ENCODE results near the gene ANKRD33B. TPM values are rescaled to one million over a fixed set of nuclear protein-coding genes. Genes with fewer than 3 reads are reported as not detected.

ANKRD33B gene
- total and polyA plus RNA-seq, 5 experiments from 2014 or later: 0.06 to 1.2 (median 1.1) TPM; not detected in 2

DNA sequence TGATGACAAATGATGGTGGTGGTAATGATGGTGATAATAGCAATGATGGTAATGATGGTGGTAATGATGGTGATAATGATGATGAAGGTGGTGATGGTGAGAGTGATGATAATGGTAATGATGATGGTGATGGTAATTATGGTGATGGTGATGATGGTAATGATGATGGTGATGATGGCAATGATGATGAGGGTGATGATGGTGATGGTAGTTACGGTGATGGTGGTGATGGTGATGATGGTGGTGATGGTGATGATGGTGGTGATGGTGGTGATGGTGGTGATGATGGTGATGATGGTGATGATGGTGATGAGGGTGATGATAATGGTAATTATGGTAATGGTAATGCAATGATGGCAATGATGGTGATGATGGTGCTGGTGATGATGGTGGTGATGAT lies 106.1 kb downstream of the ANKRD33B start:
- ATAC-seq (no peak), DNase-seq (no peak)
- Mint-ChIP-seq H3K36me3 (no peaks in the 10 kb centered on the region), H3K27ac (no peak overlapping the region), H3K4me1 (peaks cover 0 to 3% (median 0%) of the 10 kb centered on the region in 4 donors), H3K9me3 (no peaks in the 10 kb centered on the region), H3K4me3 (no peak overlapping the region), H3K27me3 (no peaks in the 10 kb centered on the region)
- POLR2A ChIA-PET: no interaction called here

DNA sequence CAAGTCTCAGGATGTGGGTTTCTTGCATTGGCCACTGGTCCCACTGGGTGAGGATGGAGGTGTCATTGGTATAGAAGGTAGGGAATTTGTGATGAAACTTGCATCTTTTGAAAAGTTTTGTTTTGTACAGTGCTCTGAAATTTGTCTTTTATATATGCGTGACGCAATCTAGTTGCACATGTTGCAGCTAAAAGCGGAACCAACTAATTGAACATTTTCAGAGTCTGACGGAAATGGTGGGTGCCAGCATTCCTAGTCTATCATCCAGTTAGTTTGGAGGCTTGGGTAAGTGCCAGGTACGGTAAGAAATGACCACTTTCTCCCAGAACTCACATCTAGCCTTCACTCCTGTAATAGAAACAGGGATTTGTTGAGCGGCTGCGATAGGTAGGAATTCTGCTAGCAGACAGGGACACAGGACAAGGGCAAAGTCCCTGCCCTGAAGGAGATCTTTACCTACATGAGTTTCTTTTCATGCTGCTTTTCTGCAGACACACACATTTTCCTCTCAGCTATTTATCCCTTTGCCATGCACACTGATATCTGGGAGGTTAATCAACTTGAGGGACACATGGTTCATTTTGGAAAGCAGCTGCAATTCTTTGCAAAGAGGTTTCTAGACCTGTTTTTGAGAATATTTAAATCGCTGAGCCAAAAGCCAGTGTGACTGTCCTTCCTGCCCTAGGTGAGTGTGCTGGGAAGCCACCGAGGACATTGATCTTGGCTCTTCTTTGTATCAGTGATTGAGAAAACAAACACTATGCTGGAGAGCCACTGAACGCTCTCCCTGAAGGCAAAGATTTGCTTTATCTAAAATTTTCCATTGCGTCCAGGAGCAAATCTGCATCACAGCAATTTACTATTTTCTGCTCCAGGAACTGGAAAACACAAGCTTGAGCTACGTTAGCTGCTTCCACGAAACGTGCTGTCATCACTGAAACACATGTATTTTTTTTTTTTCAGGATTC lies 107.5 kb downstream of the ANKRD33B start:
- no peak overlapping the region for H3K4me3 Mint-ChIP-seq
- H3K9me3 Mint-ChIP-seq: peaks cover 0 to 9% (median 1%) of the 10 kb centered on the region in 9 donors
- no peak for ATAC-seq
- peaks cover 0 to 3% (median 0%) of the 10 kb centered on the region in 4 donors for H3K4me1 Mint-ChIP-seq
- no peaks in the 10 kb centered on the region for H3K27me3 Mint-ChIP-seq
- no peaks in the 10 kb centered on the region for H3K36me3 Mint-ChIP-seq
- POLR2A ChIA-PET: no interaction called here
- DNase-seq: no peak
- peak overlapping the region in 1 of 10 donors; percentile 31 for H3K27ac Mint-ChIP-seq

DNA sequence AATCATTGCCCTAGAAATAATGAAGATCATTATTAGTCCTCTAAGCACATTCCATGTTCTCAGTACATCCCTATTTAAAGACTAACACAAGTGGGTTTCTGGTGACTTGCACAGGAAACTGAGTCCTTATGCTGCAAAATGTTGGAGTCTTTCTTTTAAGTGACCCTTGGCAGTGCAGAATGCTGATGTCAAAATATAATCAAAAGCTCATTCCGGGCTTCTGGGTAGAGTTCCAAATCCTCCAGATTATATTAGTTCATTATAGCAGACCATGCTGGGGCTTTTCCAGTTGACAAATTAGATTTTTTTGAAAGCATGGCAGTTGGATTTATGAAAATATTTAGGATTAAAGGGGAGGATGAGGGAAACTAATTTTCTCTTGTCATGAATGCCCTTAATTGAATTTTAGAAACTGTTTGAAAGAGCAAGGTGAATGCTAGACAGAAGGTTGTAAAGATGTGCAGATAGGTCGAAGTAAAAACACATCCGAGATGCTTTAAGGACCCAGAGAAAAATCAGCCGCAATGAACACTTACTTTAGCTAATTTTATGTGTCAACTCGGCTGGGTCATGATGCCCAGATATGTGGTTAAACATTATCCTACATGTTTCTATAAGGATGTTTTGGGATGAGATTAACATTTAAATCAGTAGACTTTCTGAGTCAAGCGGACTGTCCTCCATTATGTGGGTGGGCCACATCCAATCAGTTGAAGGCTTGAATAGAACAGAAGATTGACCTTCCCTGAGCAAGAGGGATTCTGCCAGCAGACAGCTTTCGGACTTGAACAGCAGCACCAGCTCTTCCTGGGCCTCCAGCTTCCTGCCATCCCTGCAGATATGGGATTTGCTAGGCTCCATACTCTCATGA lies 108.5 kb downstream of the ANKRD33B start:
- POLR2A ChIA-PET: no interaction called here
- Mint-ChIP-seq H3K27me3 (no peaks in the 10 kb centered on the region), H3K27ac (no peak overlapping the region), H3K4me3 (no peak overlapping the region), H3K4me1 (peaks cover 0 to 3% (median 0%) of the 10 kb centered on the region in 4 donors), H3K9me3 (peaks cover 0 to 20% (median 6%) of the 10 kb centered on the region in 9 donors), H3K36me3 (peaks cover 3 to 8% (median 6%) of the 10 kb centered on the region in 3 donors)
- DNase-seq (no peak), ATAC-seq (no peak)

DNA sequence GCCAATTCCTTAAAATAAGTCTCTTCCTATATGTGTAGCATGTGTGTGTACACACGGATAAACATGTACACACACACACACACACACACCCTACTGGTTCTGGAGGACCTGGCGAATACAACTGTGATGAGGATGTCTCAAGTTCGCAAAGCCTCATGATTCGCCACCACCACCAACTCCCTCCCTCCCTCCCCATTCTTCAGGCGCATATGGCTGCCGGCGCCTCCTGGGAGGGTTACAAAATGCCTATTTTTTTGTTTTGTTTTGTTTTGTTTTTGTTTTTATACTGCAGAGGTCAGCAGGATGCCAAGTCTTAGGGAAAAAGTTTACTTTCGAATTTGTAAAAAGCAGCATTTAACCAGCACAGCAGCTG lies 109.1 kb downstream of the ANKRD33B start:
- no peak for ATAC-seq
- peaks cover 0 to 3% (median 0%) of the 10 kb centered on the region in 4 donors for H3K4me1 Mint-ChIP-seq
- H3K36me3 Mint-ChIP-seq: peaks cover 9 to 14% (median 12%) of the 10 kb centered on the region in 3 donors
- H3K9me3 Mint-ChIP-seq: peaks cover 0 to 26% (median 8%) of the 10 kb centered on the region in 9 donors
- no peak overlapping the region for H3K4me3 Mint-ChIP-seq
- no peak overlapping the region for H3K27ac Mint-ChIP-seq
- H3K27me3 Mint-ChIP-seq: no peaks in the 10 kb centered on the region
- POLR2A ChIA-PET: no interaction called here
- no peak for DNase-seq

DNA sequence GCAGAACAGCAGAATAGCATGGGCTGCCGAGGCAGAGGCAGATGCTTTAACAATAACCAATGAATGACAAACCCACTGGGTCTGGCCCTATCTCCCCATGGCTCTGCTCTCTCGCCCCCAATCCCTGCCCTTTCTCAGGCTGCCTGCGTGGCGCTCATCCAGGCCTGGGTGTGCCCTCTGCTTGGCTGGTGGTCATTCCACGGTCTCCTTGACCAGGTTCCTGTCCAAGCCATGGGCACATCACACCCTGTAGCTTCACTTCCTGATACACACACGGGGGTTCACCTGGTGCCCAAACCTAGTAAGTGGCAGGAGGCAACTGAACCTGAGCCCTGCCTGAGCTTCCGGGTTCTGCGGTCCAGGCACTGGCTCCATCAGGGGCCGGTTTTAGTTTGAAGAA lies 109.5 kb downstream of the ANKRD33B start:
- peaks cover 0 to 3% (median 0%) of the 10 kb centered on the region in 4 donors for H3K4me1 Mint-ChIP-seq
- H3K27ac Mint-ChIP-seq: no peak overlapping the region
- peaks cover 13 to 16% (median 16%) of the 10 kb centered on the region in 3 donors for H3K36me3 Mint-ChIP-seq
- no peak overlapping the region for H3K4me3 Mint-ChIP-seq
- ATAC-seq (no peak), DNase-seq (no peak)
- H3K9me3 Mint-ChIP-seq: peaks cover 0 to 26% (median 8%) of the 10 kb centered on the region in 9 donors
- no peaks in the 10 kb centered on the region for H3K27me3 Mint-ChIP-seq
- POLR2A ChIA-PET: no interaction called here

DNA sequence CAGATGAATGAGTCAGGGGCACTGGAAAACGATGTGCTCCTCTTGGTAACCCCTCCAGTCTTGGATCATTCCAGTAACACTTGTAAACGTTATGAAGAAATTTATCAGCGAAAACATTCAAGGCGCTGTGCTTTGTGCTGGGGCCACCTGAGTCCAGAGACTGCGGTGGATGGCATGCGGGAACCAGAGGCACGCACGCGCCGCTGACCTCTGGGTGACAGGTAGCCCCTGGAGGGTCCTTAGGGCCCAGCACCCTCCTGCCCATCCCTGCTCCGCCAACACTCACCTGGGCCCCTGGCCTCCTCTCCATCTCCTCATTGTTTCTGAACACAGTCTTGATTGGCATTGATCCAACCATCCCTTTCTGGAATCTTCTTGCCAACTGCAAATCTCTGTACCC lies 110.2 kb downstream of the ANKRD33B start:
- Mint-ChIP-seq H3K27me3 (no peaks in the 10 kb centered on the region), H3K4me1 (peaks cover 0 to 3% (median 0%) of the 10 kb centered on the region in 4 donors), H3K4me3 (no peak overlapping the region), H3K9me3 (peaks cover 0 to 26% (median 8%) of the 10 kb centered on the region in 9 donors), H3K36me3 (peaks cover 16 to 21% (median 20%) of the 10 kb centered on the region in 3 donors), H3K27ac (no peak overlapping the region)
- no peak for DNase-seq
- no peak for ATAC-seq
- POLR2A ChIA-PET: no interaction called here

DNA sequence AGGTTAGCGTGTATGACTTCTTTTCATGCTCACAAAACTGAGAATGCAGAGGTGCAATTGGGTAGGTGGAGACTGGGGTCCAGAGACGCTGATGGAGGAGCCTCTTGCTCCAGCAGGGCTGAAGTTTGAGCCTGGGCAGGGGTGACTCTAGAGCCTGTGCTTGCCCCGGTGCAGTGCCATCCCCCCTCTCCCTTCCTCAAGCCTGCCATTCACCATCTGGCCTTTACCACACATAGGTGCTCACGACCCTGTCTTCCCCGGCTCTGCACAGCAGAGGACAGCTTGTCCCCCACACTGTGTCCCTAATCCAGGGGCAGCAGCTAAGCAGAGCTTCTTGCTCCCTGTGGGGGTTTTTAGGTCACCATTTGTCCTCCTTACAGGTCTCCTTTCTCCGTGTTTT lies 110.7 kb downstream of the ANKRD33B start:
- ATAC-seq (no peak), DNase-seq (no peak)
- H3K9me3 Mint-ChIP-seq: peaks cover 0 to 26% (median 8%) of the 10 kb centered on the region in 9 donors
- H3K4me1 Mint-ChIP-seq: peaks cover 0 to 3% (median 0%) of the 10 kb centered on the region in 4 donors
- no peaks in the 10 kb centered on the region for H3K27me3 Mint-ChIP-seq
- POLR2A ChIA-PET: no interaction called here
- peak overlapping the region in 1 of 10 donors; percentile 43 for H3K27ac Mint-ChIP-seq
- peaks cover 16 to 26% (median 24%) of the 10 kb centered on the region in 3 donors for H3K36me3 Mint-ChIP-seq
- no peak overlapping the region for H3K4me3 Mint-ChIP-seq

DNA sequence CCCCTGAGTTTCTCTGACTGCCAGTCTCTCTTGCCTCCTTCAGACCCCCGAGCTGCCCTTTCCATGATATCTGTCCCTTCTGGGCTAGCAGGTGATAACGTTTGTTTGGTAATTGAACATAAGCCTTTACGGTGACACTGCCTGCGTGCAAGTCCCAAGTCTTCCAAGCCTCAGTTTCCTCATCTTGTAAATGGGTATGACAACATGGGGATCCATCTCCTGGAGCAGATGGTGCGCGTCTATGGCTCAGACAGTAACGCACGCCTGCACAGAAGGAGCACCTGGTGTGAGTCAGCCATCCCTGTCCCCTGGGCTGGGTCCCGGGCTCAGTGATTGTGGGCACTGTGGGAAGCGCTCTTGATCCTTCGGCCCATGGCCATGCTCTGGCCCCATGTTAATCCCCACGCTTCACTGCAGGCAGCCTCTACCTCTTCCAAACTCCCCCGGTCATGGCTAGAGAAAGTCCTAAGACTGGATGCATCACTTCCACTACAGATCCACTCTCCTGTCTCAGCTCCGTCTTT lies 111.4 kb downstream of the ANKRD33B start:
- ATAC-seq (no peak), DNase-seq (no peak)
- peaks cover 0 to 3% (median 0%) of the 10 kb centered on the region in 4 donors for H3K4me1 Mint-ChIP-seq
- POLR2A ChIA-PET: no interaction called here
- no peaks in the 10 kb centered on the region for H3K27me3 Mint-ChIP-seq
- H3K4me3 Mint-ChIP-seq: no peak overlapping the region
- peaks cover 16 to 32% (median 31%) of the 10 kb centered on the region in 3 donors for H3K36me3 Mint-ChIP-seq
- peak overlapping the region in 1 of 10 donors; percentile 43 for H3K27ac Mint-ChIP-seq
- peaks cover 0 to 26% (median 8%) of the 10 kb centered on the region in 9 donors for H3K9me3 Mint-ChIP-seq

DNA sequence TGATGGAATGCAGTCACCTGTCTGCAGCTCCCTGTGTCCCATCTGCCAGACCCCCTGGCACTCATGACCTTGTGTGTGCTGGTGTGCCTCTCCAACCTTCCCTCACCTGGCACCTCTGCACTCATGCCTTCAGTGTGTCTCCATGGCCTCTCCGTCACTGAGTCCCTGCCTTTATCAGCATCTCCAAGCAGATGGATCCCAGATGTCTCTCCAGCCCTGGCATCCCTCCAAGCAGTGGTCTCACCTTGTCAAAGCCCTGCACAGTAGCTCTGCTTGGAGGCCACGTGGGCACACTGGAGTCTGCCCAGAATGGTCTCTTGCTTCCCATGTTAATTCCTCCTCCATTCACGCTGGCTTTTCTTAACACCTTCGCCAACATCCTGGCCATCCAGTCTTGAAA lies 112.4 kb downstream of the ANKRD33B start:
- peak overlapping the region in 1 of 10 donors; percentile 3 for H3K27ac Mint-ChIP-seq
- ATAC-seq: no peak
- peaks cover 0 to 2% (median 0%) of the 10 kb centered on the region in 4 donors for H3K4me1 Mint-ChIP-seq
- peaks cover 16 to 40% (median 40%) of the 10 kb centered on the region in 3 donors for H3K36me3 Mint-ChIP-seq
- POLR2A ChIA-PET: no interaction called here
- no peak overlapping the region for H3K4me3 Mint-ChIP-seq
- H3K9me3 Mint-ChIP-seq: peaks cover 0 to 26% (median 8%) of the 10 kb centered on the region in 9 donors
- no peaks in the 10 kb centered on the region for H3K27me3 Mint-ChIP-seq
- no peak for DNase-seq

DNA sequence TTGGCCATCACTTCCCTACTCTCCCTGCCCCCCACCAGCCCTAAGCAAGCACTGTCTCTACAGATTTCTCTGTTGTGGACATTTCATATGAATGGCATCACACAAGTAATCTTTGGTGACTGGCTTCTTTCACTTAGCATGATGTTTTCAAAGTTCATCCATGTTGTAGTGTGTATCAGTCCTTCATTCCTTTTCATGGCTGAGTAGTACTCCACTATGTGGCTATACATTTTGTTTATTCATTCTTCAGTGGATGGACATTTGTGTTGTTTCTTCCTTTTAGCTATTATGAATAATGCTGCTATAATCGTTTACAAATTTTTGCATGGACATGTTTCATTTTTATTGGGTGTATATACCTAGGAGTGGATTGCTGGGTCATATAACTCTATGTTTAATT lies 113.1 kb downstream of the ANKRD33B start:
- no peak for DNase-seq
- H3K27me3 Mint-ChIP-seq: no peaks in the 10 kb centered on the region
- no peak overlapping the region for H3K27ac Mint-ChIP-seq
- POLR2A ChIA-PET: no interaction called here
- H3K4me3 Mint-ChIP-seq: no peak overlapping the region
- no peak for ATAC-seq
- H3K4me1 Mint-ChIP-seq: no peaks in the 10 kb centered on the region
- H3K9me3 Mint-ChIP-seq: peaks cover 0 to 26% (median 8%) of the 10 kb centered on the region in 9 donors
- peaks cover 16 to 40% (median 40%) of the 10 kb centered on the region in 3 donors for H3K36me3 Mint-ChIP-seq

DNA sequence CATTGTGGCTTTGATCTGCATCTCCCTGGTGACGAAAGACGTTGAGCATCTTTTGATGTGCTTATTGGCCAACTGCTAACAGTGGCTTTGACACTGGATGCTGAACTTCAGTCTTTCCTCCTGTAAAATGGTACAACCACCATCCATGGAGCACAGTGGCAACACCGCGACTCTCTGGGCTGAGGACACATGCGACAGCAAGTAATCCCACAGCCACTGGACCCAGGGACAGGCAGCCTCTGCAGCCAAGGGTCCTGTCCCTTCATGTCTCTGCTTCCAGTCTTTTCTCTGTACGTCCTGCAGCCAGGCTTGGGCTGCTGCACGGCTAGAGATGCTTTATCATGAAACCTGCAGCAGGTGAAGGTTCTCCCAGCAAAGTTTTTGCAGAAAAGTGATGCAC lies 113.7 kb downstream of the ANKRD33B start:
- peaks cover 16 to 44% (median 43%) of the 10 kb centered on the region in 3 donors for H3K36me3 Mint-ChIP-seq

DNA sequence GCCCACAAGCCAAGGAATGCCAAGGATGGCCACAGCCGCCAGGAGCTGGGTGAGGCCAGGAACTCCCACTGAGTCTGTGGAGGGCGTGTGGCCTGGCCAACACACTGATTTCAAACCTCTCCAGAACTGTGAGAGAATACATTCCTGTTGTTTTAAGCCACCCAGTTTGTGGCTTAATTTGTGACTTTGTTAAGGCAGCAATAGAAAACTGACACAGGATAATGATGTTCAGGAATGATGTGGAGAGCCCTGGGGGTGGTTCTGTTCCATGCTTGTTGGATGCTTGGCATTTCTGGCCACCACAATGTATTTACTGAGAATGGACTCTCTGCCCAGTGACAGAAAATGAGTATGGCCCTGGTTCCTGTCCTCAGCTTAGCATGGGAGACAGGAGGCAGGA lies 114.4 kb downstream of the ANKRD33B start:
- Mint-ChIP-seq H3K36me3 (peaks cover 16 to 50% (median 50%) of the 10 kb centered on the region in 3 donors), H3K27me3 (no peaks in the 10 kb centered on the region), H3K27ac (no peak overlapping the region), H3K4me3 (no peak overlapping the region), H3K4me1 (no peaks in the 10 kb centered on the region), H3K9me3 (peaks cover 0 to 26% (median 8%) of the 10 kb centered on the region in 9 donors)
- POLR2A ChIA-PET: no interaction called here
- ATAC-seq (no peak), DNase-seq (no peak)

More for the DNA sequence above, 113.7 kb downstream of the ANKRD33B start:
- peaks cover 0 to 26% (median 8%) of the 10 kb centered on the region in 9 donors for H3K9me3 Mint-ChIP-seq
- H3K4me1 Mint-ChIP-seq: no peaks in the 10 kb centered on the region
- H3K27me3 Mint-ChIP-seq: no peaks in the 10 kb centered on the region
- DNase-seq (no peak), ATAC-seq (no peak)
- POLR2A ChIA-PET: no interaction called here
- H3K4me3 Mint-ChIP-seq: no peak overlapping the region
- H3K27ac Mint-ChIP-seq: no peak overlapping the region
